GM19455 (cell line): Measurements from ENCODE around the gene GPR152.
"Not testable (repeated sequence)": the region's sequence is repeated elsewhere in the genome, so short reads cannot be mapped to it uniquely, and the experiment has no call there.

Experiments used
- ATAC-seq: cut with Tn5 transposase; IDR thresholded peaks from one replicate; pipeline ENCODE4 v1.9.1; 2021; ENCODE audit not compliant: unreplicated experiment

Gene GPR152

GRCh38 chr11:67428052-67429001, 24.2 kb downstream of the GPR152 start, which contains the start of gene RPS6KB2:
RPS6KB2 (plus strand) TSS chr11:67428494; CDS start chr11:67428546, 52 bp downstream.
- ATAC-seq, result peak; percentile 73

GRCh38 chr11:67427364-67427859, 25.1 kb downstream of the GPR152 start:
- not testable (repeated sequence) for ATAC-seq

GRCh38 chr11:67423891-67424613, 28.5 kb downstream of the GPR152 start:
- ATAC-seq, result no peak

GRCh38 chr11:67423466-67423865, 29.1 kb downstream of the GPR152 start:
- no peak for ATAC-seq

GRCh38 chr11:67422891-67423290, 29.6 kb downstream of the GPR152 start:
- no peak for ATAC-seq

GRCh38 chr11:67421430-67422031, 31.0 kb downstream of the GPR152 start:
- ATAC-seq, result no peak

- ATAC-seq, result peak; percentile 77
Measured at GRCh38 chr11:67420646-67421429, 31.7 kb downstream of the GPR152 start.

- no peak for ATAC-seq
Measured at GRCh38 chr11:67420147-67420645, 32.3 kb downstream of the GPR152 start.

GRCh38 chr11:67419325-67420049, 33.0 kb downstream of the GPR152 start:
- no peak for ATAC-seq

- no peak for ATAC-seq
Measured at GRCh38 chr11:67418476-67419281, 33.9 kb downstream of the GPR152 start.

GRCh38 chr11:67417425-67417824, 35.1 kb downstream of the GPR152 start:
- no peak for ATAC-seq

- no peak for ATAC-seq
Measured at GRCh38 chr11:67416416-67417335, 35.9 kb downstream of the GPR152 start.

- no peak for ATAC-seq
Measured at GRCh38 chr11:67415501-67416304, 36.8 kb downstream of the GPR152 start, which contains the start of gene CARNS1. CARNS1 (plus strand) TSS chr11:67415678; CDS start chr11:67416200, 522 bp downstream.

- ATAC-seq, result no peak
Measured at GRCh38 chr11:67413266-67413849, 39.2 kb downstream of the GPR152 start.

- no peak for ATAC-seq
Measured at GRCh38 chr11:67412495-67413179, 39.9 kb downstream of the GPR152 start.

GRCh38 chr11:67411785-67412152, 40.8 kb downstream of the GPR152 start:
- no peak for ATAC-seq
